NCI-H2171 treated with DMSO at 0.1 percent for 48 hours (cell line): ENCODE data around the gene PPM1B.
"Not testable (repeated sequence)": the region's sequence is repeated elsewhere in the genome, so short reads cannot be mapped to it uniquely, and the experiment has no call there.

Source experiments
- DNase-seq: peaks from one replicate; lab custom pipeline; 2025; lab: John Stamatoyannopoulos, UW

Gene PPM1B

DNA sequence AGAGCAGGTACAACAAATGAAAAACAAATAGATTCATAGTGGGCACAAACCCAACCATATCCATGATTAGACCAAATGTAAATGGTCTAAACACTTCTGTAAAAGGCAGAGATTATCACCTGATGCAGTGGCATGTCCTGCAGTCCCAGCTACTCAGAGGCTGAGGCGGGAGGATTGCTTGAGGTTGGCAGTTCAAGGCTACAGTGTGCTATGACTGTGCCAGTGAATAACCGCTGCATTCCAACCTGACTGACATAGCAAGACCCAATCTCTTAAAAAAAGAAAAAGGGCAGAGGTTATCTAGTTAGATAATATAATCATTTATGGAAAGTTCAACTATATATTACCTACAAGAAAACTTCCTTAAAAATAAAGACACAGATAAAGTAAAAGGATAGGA lies 85.3 kb downstream of the PPM1B start:
- DNase-seq, result no peak

DNA sequence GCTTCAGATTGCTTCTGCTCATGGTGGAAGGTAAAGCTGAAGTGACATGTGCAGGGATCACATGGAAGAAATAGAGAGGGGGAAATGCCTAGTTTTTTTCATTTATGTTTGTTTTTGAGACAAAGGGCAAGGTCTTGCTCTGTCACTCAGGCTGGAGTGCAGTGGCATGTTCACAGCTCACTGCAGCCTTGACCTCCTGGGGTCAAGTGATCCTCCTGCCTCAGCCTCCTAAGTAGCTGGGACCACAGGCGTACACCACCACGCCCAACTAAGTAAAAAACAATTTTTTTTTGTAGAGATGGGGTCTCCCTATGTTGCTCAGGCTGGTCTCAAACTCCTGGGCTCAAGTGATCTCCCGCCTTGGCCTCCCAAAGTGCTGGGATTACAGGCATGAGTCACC lies 87.0 kb downstream of the PPM1B start:
- DNase-seq, result not testable (repeated sequence)

DNA sequence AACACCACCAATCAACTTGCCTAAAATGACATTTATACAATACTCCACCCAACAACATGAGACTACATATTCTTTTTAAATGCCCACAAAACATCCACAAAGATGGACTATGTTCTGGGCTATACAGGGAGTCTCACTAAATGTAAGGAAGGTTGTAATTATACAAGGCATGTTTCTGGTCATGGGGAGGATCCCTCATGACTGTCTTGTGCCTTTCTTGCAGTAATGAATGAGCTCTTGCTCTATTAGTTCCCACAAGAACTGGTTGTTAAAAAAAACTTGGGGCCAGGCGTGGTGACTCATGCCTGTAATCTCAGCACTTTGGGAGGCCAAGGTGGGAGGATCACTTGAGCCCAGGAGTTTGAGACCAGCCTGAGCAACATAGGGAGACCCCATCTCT lies 89.1 kb downstream of the PPM1B start:
- DNase-seq, result not testable (repeated sequence)

DNA sequence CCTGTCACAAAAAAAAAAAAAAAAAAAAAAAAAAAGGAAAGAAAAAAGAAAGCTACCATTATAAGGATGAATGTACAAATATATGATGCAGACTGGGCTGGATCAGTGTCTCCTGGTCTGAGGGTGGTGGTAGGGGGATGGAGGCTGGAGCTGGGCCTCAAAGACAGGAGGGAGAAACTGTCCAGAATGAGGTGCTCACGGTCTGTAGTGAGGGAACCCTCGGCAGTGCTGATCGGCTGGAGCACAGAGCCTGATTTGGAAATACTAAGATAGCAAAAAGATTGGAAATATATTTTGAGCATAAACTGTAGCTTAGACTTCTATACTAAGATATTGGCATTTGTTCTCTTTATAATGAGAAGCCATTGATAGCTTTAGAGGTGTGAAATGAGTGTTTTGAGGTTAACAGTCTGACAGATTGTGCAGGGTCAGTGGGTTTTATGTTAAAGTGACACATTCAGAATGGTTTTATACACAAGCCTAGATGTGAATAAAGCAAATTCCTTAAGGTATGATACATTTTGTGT lies 98.7 kb downstream of the PPM1B start:
- no peak for DNase-seq

DNA sequence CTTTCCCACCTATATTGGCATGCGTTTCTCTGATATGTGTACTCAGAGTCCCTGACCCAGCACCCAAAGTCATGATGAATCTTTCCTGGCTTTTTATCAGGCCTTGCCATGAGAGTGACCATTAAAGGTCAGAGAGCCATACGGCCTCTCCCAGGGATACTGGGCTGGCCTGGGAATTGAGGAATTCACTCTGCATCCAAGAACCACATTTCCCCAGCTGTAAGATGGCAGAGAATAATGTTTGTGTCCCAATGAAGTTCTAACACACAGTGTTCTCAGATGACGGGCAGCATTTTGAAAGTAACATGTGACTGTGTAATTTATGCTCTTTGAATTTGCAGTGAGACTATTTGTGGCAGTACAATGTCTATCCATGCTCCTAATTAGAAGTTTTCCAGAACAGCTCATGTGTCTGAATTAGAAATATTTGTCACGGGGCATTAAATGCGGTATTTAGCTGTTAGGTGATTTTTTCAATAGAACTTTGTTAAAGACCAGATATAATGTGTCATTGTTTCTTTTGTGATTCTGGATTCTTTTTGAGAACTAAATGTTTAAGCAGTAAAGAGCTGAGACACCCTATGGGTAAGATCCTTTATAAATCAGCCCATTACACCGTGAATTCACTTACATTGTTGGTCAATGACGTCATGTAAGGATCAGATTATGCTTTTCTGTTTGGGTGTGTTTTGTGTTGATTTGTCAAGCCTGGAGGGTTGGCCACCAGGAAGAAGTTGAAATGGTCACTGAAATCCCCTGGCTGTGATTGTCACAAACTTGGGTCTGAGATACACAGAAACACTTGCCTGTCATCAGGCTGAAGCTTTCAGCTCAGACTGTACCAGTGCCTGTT lies 99.3 kb downstream of the PPM1B start:
- DNase-seq, result no peak

DNA sequence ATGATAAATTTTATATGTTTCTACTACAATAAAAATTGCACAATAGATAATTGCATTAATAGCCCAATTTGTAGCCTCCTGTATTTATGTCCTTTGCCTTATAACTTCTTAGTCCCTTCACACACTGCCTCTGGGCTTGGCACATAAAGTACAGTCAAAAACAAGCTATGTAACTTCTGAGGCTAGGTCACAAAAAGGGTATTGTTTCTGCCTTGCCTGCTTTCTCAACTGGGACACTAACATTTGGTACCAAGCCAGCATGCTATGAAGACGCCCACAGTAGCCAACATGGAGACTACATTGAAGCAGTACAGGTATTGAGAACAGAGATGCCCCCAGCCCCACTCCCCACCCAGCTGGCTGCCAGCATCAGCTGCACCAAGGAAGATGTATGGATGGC lies 101.2 kb downstream of the PPM1B start:
- DNase-seq, result no peak

DNA sequence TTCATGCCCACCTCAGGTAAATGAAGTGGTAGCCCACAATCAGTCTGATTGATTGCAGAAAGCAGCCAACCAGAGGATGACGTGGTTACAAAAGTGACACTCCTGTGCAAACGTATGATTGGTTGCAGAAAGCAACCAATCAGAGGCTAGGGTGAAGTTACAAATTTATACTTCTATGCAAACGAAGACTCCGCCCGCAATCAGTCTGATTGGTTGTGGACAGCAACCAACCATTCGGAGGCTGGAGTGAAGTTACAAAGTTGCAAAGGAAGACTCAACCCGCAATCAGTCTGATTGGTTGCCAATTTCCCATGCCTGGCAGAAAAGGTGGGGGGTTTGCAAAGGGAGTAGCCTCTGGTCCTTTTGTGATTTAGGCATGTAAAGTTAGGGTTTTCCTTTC lies 102.6 kb downstream of the PPM1B start:
- DNase-seq, result no peak

DNA sequence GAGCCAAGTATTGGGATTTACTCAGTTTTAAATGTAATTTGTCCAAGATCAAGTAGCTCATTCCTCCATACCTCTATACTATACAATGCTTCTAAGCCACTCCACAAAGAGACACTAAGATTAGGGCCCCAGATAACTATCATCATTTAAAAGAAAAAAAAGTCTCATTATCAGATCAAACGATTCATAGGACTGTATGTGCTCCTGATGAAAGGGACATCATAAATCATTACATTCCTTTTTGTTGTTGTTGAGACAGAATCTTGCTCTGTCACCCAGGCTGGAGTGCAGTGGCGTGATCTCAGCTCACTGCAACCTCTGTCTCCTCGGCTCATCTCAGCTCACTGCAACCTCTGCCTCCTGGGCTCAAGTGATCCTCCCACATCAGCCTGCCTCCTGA lies 104.4 kb downstream of the PPM1B start:
- no peak for DNase-seq

DNA sequence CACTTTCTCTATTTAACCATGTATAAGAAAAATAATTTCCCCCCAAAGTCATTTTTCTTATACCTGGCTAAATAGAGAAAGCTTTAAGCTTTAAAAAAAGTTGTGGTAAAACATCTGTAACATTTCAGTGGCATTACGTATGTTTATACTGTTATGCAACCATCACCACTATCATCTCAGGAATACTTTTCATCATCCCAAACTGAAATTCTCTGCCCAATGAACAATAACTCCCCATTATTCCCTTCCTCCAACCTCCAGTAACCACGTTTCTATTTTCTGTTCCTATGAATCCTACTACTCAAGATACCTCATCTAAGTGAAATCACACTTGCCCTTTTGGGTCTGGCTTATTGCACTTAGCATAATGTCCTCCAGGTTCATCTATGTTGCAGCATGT lies 104.9 kb downstream of the PPM1B start:
- DNase-seq, result no peak

DNA sequence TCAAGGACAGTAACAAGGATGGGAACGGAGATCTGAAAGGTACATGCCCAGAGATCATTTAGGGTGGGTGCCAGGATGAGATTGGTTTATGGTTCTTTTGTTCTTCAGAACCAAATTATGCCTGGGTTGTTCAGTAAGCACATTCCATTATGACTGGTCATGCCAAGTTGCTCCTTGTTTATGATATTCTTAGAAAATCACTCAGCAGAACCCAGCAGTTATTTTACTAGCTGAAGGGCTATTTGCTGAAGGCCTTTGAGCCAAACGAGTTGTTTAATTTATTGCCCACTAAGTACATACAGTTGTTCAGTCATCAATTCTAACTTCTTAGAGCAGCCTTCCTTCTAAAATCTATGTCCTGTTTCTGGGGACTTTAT lies 107.2 kb downstream of the PPM1B start:
- no peak for DNase-seq

DNA sequence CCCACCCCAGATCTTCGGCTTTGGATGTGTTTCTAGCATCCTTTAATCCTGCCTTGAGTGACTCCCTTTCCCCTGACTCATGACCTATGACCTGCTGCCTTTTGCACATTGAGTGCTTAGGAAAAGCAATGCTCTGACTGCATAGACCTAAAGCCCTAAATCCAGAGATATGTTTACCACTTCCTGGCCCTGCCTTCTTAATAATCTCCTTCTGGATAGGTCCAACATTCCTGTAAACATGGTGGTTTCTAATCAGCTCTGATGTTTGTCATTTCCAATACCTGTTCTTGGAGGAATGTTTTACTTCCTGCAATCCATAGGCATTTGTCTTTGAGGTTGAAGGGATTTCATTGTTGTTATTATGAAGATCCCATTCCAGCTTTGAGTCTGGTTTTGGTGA lies 108.9 kb downstream of the PPM1B start:
- DNase-seq, result no peak

DNA sequence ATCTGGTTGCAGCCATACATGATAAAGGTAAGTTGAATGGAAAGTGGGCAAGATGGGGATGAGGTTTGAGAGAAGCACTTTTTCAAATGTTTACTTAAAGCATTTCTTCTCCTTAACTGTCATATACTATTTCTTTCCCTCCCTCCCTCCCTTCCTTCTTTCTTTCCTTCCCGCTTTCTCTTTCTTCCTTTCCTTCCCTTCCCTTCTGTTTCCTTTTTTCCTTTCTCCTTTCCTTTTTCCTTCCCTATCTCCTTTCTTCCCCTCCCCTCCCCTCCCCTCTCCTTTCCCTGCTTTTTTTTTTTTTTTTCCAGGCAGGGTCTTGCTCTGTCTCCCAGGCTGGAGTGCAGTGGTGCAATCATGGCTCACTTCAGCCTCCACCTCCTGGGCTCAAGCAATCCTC lies 112.2 kb downstream of the PPM1B start:
- DNase-seq, result no peak
